Measurements from ENCODE around the gene SCAF8. TPM values are rescaled to one million over a fixed set of nuclear protein-coding genes. Genes with fewer than 3 reads are reported as not detected.

SCAF8 gene
- total RNA-seq, 4 donors from 2014 or later = 33.8 to 49.3 (median 41.7) TPM

DNA sequence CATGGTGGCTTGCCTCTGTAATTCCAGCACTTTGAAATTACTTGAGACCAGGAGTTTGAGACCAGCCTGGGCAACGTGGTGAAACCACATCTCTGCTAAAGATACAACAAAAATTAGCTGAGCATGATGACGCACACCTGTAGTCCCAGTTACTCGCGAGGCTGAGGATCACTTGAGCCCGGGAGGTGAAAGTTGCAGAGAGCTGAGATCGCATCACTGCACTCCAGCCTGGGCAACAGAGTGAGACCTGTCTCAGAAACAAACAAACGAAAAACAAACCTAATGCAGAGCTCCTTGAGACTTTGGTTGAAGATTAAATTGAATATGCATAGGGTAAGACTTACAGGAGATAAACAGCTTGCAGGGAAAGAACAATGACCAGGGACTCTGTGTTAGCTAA is 80.8 kb downstream of the SCAF8 start:
- intact Hi-C loops (cut with DNase I; ENCODE audit: low total_unique reads) = no loop called here
- no peak for ATAC-seq

DNA sequence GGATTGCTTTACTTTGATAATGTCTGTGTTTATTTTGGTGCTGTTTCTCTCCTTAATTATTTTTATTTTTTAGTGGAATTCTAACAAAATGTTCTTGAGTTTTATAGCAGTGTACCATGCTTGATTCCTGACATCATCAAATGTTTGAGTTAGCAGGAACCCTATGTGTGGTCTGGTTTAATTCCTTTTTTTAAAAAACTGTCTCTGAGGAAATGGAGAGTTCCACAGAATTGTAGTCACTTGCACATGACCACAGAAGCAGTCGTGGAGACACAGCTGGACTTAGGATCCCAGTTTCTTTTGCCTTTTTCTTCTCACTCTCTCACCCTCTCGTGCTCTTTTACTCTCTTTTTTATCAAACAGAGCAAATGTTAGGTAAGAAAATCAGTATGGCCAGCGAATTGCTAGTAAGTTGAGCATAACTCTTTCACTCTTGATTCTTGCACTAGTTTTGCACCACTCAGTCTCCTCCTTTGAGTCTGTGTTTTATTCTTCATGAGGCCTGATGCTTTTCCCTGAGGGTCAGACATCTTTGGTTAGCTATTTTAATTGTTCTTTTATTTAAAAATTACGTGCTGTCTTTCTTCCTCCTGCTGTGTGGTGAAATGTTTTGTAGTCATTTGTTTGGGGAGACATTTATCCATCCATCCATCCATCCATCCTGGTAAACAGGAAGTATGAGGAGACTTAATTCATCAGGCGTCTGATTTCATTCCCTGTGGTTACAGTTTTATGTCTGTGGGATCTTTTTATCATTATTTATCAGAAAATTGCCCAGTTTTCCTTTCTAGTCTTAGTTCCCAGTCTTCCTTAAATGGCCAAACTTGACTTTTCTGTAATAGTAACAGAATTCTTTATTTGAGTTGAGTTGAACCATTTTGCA is 83.0 kb downstream of the SCAF8 start:
- TF ChIP-seq POLR2A (IDR thresholded peaks at IDR 0.05) = no peak
- TF ChIP-seq, protein P1, sequence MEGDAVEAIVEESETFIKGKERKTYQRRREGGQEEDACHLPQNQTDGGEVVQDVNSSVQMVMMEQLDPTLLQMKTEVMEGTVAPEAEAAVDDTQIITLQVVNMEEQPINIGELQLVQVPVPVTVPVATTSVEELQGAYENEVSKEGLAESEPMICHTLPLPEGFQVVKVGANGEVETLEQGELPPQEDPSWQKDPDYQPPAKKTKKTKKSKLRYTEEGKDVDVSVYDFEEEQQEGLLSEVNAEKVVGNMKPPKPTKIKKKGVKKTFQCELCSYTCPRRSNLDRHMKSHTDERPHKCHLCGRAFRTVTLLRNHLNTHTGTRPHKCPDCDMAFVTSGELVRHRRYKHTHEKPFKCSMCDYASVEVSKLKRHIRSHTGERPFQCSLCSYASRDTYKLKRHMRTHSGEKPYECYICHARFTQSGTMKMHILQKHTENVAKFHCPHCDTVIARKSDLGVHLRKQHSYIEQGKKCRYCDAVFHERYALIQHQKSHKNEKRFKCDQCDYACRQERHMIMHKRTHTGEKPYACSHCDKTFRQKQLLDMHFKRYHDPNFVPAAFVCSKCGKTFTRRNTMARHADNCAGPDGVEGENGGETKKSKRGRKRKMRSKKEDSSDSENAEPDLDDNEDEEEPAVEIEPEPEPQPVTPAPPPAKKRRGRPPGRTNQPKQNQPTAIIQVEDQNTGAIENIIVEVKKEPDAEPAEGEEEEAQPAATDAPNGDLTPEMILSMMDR (IDR thresholded peaks at IDR 0.05 in 4 of 5, conservative IDR thresholded peaks at IDR 0.05 in 1 of 5) = no peak
- H3K27me3 ChIP-seq = no peaks in the 10 kb centered on the region
- H3K36me3 ChIP-seq = peaks cover 0 to 92% of the 10 kb centered on the region in 2 donors
- H3K4me3 ChIP-seq = no peak overlapping the region
- DNase-seq = no peak
- H3K4me1 ChIP-seq = no peaks in the 10 kb centered on the region
- no peak overlapping the region for H3K27ac ChIP-seq
- no peaks in the 10 kb centered on the region for H3K9me3 ChIP-seq
- no peak for ATAC-seq
- in situ Hi-C loops (cut with MboI; ENCODE audit: low sequenced_read_pairs in 4 of 4) (no loop called here), intact Hi-C loops (cut with DNase I; ENCODE audit: low total_unique reads) (no loop called here)

More for the DNA sequence above, 80.8 kb downstream of the SCAF8 start:
- no peaks in the 10 kb centered on the region for H3K9me3 ChIP-seq
- in situ Hi-C loops (cut with MboI; ENCODE audit: low sequenced_read_pairs in 4 of 4) = no loop called here
- H3K4me1 ChIP-seq = no peaks in the 10 kb centered on the region
- TF ChIP-seq, protein P1 (IDR thresholded peaks at IDR 0.05 in 4 of 5, conservative IDR thresholded peaks at IDR 0.05 in 1 of 5) = no peak
- TF ChIP-seq POLR2A (IDR thresholded peaks at IDR 0.05) = no peak
- DNase-seq = no peak
- H3K36me3 ChIP-seq = peaks cover 0 to 92% of the 10 kb centered on the region in 2 donors
- no peak overlapping the region for H3K4me3 ChIP-seq
- H3K27ac ChIP-seq = no peak overlapping the region
- H3K27me3 ChIP-seq = no peaks in the 10 kb centered on the region

DNA sequence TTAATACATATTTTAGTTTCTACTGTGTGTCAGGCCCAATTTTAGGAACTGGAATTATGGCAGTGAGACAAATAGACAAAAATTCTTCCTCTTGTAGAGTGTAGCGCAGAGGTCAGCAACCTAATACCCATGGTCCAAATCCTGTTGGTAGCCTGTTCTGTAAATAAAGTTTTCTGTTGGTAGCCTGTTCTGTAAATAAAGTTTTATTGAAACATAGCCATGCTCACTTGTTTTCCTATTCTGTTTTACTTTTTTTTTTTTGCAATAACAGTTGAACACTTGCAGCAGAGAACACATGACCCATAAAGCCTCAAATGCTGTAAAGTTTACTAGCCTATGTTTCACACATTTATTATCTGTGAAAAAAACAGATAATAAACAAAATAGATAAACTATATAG is 87.9 kb downstream of the SCAF8 start:
- in situ Hi-C loops (cut with MboI; ENCODE audit: low sequenced_read_pairs in 4 of 4) (no loop called here), intact Hi-C loops (cut with DNase I; ENCODE audit: low total_unique reads) (no loop called here)
- no peaks in the 10 kb centered on the region for H3K9me3 ChIP-seq
- H3K27ac ChIP-seq = peak overlapping the region in 1 of 4 donors; percentile 2
- no peaks in the 10 kb centered on the region for H3K27me3 ChIP-seq
- H3K4me1 ChIP-seq = peaks cover 30 to 36% of the 10 kb centered on the region in 2 donors
- H3K36me3 ChIP-seq = peaks cover 0 to 47% of the 10 kb centered on the region in 2 donors
- no peak for TF ChIP-seq POLR2A (IDR thresholded peaks at IDR 0.05)
- TF ChIP-seq, protein P1 (IDR thresholded peaks at IDR 0.05 in 4 of 5, conservative IDR thresholded peaks at IDR 0.05 in 1 of 5) = no peak
- no peak for ATAC-seq
- DNase-seq = no peak
- no peak overlapping the region for H3K4me3 ChIP-seq

DNA sequence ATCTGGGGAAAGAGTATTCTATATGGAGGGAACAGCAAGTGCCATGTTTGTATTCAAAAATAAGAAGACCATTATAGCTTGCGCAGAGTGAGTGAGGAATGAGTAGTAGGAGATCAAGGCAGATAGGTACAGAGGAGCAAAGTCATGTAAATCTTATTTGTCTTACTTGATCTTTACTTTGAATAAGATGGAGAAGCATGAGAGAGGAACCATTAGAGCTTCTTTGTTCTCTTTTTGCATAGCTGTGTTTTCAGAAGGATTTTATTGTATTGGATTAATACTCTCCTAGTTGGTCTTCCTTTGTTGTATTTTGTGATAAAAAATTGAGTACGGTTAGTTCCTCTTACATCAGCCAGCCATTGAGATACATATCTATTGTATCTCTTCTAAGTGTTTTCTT is 88.4 kb downstream of the SCAF8 start:
- Histone ChIP-seq H3K36me3 (peaks cover 0 to 42% of the 10 kb centered on the region in 2 donors), H3K4me3 (no peak overlapping the region), H3K4me1 (peaks cover 30 to 36% of the 10 kb centered on the region in 2 donors), H3K9me3 (no peaks in the 10 kb centered on the region), H3K27ac (peak overlapping the region; percentile 70 to 79 (median 76)), H3K27me3 (no peaks in the 10 kb centered on the region)
- intact Hi-C loops (cut with DNase I; ENCODE audit: low total_unique reads) = loop anchor here (1.0 kb wide), 1 partner anchor 15 kb away; no protein-coding TSS in a partner anchor
- in situ Hi-C loops (cut with MboI; ENCODE audit: low sequenced_read_pairs in 4 of 4) = no loop called here
- no peak for DNase-seq
- TF ChIP-seq POLR2A (IDR thresholded peaks at IDR 0.05) = no peak
- TF ChIP-seq, protein P1 (IDR thresholded peaks at IDR 0.05 in 4 of 5, conservative IDR thresholded peaks at IDR 0.05 in 1 of 5) = no peak
- ATAC-seq = no peak

All from gastrocnemius medialis (tissue), 4 donors.